CD4-positive, alpha-beta T cell treated with Interleukin-6 for 4 hours (primary cell): ENCODE data around the gene ADAMTSL3.

Experiments used
- DNase-seq: peaks from one replicate; pipeline ENCODE4 v3.0.0-alpha.2; 2020; ENCODE audit warnings: mixed read lengths

The ADAMTSL3 gene

GRCh38 chr15:83653639-83654378, at the start of gene ADAMTSL3:
Gene ADAMTSL3 (plus strand): TSS chr15:83654123. CDS start chr15:83655762, 1,639 bp downstream.
- DNase-seq = no peak

- DNase-seq = no peak
These were observed 49.4 kb upstream of the ADAMTSL3 start for GRCh38 chr15:83604549-83604948.

GRCh38 chr15:83605111-83605945, 48.6 kb upstream of the ADAMTSL3 start:
- DNase-seq = no peak

- no peak for DNase-seq
These were observed 43.8 kb upstream of the ADAMTSL3 start for GRCh38 chr15:83610132-83610531.

GRCh38 chr15:83610901-83611685, 42.8 kb upstream of the ADAMTSL3 start:
- no peak for DNase-seq

- DNase-seq = no peak
These were observed 41.7 kb upstream of the ADAMTSL3 start for GRCh38 chr15:83612226-83612625.

- no peak for DNase-seq
These were observed 40.9 kb upstream of the ADAMTSL3 start for GRCh38 chr15:83612898-83613635.

GRCh38 chr15:83613714-83614113, 40.2 kb upstream of the ADAMTSL3 start:
- DNase-seq = no peak

- DNase-seq = no peak
These were observed 37.1 kb upstream of the ADAMTSL3 start for GRCh38 chr15:83616840-83617239.

GRCh38 chr15:83626171-83626802, 27.6 kb upstream of the ADAMTSL3 start:
- no peak for DNase-seq

GRCh38 chr15:83631534-83631933, 22.4 kb upstream of the ADAMTSL3 start:
- no peak for DNase-seq

GRCh38 chr15:83643201-83643600, 10.7 kb upstream of the ADAMTSL3 start:
- DNase-seq = no peak

- no peak for DNase-seq
These were observed 9.5 kb upstream of the ADAMTSL3 start for GRCh38 chr15:83644439-83644838.

GRCh38 chr15:83650831-83651230, 3.1 kb upstream of the ADAMTSL3 start:
- DNase-seq = no peak

- DNase-seq = no peak
These were observed 2.4 kb upstream of the ADAMTSL3 start for GRCh38 chr15:83651541-83651940.

- no peak for DNase-seq
These were observed 1.2 kb upstream of the ADAMTSL3 start for GRCh38 chr15:83652626-83653204.

- no peak for DNase-seq
These were observed 660 bp upstream of the ADAMTSL3 start for GRCh38 chr15:83653288-83653638.

- DNase-seq = no peak
These were observed 685 bp downstream of the ADAMTSL3 start for GRCh38 chr15:83654379-83655236.

- DNase-seq = no peak
These were observed 1.3 kb downstream of the ADAMTSL3 start for GRCh38 chr15:83655237-83655616.

GRCh38 chr15:83656192-83656591, 2.3 kb downstream of the ADAMTSL3 start:
- DNase-seq = no peak
